ENCODE data around the gene HBS1L. TPM values are rescaled to one million over a fixed set of nuclear protein-coding genes. Genes with fewer than 3 reads are reported as not detected.

Gene HBS1L
- total and polyA plus RNA-seq, 10 of the 15 experiments (the other 5 are each of a cell fraction or from before 2014, with no cell fraction given), result 58.7 to 142 (median 78.8) TPM

GRCh38 chr6:135054569-135055498, at the start of gene HBS1L (continued):
- no peak for TF ChIP-seq MTA2 (IDR thresholded peaks at IDR 0.05; ENCODE audit: low read depth)
- no peak for TF ChIP-seq BACH1 (IDR thresholded peaks at IDR 0.05; ENCODE audit: borderline replicate concordance)
- peak; percentile 94 for TF ChIP-seq CREB1 (IDR thresholded peaks at IDR 0.05; ENCODE audit: low read depth)
- peak; percentile 21 for TF ChIP-seq SMAD1 (IDR thresholded peaks at IDR 0.05; ENCODE audit: low read depth, partially characterized antibody)
- 0 out of 2 replicates have a peak, but pooled peaks have one; percentile 50 for TF ChIP-seq TBL1XR1 (IDR thresholded peaks at IDR 0.05; ENCODE audit: low read depth, low read length)
- TF ChIP-seq MEF2A (IDR thresholded peaks at IDR 0.05; ENCODE audit: insufficient read depth, low read depth, low read length), result 0 out of 2 replicates have a peak, but pooled peaks have one; percentile 0
- no peak for TF ChIP-seq ZNF274 (IDR thresholded peaks at IDR 0.05; ENCODE audit: insufficient read depth, insufficient read length)
- TF ChIP-seq KAT2A (conservative IDR thresholded peaks at IDR 0.05; ENCODE audit: control insufficient read depth, low read depth, low read length), result no peak
- no peak; the same call in 1 of the 2 replicates for TF ChIP-seq PKNOX1 (IDR thresholded peaks at IDR 0.05)
- TF ChIP-seq, protein P1, sequence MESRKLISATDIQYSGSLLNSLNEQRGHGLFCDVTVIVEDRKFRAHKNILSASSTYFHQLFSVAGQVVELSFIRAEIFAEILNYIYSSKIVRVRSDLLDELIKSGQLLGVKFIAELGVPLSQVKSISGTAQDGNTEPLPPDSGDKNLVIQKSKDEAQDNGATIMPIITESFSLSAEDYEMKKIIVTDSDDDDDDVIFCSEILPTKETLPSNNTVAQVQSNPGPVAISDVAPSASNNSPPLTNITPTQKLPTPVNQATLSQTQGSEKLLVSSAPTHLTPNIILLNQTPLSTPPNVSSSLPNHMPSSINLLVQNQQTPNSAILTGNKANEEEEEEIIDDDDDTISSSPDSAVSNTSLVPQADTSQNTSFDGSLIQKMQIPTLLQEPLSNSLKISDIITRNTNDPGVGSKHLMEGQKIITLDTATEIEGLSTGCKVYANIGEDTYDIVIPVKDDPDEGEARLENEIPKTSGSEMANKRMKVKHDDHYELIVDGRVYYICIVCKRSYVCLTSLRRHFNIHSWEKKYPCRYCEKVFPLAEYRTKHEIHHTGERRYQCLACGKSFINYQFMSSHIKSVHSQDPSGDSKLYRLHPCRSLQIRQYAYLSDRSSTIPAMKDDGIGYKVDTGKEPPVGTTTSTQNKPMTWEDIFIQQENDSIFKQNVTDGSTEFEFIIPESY (IDR thresholded peaks at IDR 0.05), result no peak
- no peak for TF ChIP-seq ZZZ3 (IDR thresholded peaks at IDR 0.05; ENCODE audit: control insufficient read depth, insufficient read length, low read depth)
- peak; percentile 78; the same call in 1 of the 3 replicates for TF ChIP-seq POU2F2 (IDR thresholded peaks at IDR 0.05; ENCODE audit: borderline replicate concordance, low read depth, low read length)
- TF ChIP-seq IKZF2 (IDR thresholded peaks at IDR 0.05), result peak; percentile 53 to 77; a peak in 3 of 4 replicates
- TF ChIP-seq, protein P2, sequence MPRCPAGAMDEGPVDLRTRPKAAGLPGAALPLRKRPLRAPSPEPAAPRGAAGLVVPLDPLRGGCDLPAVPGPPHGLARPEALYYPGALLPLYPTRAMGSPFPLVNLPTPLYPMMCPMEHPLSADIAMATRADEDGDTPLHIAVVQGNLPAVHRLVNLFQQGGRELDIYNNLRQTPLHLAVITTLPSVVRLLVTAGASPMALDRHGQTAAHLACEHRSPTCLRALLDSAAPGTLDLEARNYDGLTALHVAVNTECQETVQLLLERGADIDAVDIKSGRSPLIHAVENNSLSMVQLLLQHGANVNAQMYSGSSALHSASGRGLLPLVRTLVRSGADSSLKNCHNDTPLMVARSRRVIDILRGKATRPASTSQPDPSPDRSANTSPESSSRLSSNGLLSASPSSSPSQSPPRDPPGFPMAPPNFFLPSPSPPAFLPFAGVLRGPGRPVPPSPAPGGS (IDR thresholded peaks at IDR 0.05; ENCODE audit: borderline replicate concordance, insufficient read depth, low read depth, low read length, poor library complexity, severe bottlenecking), result no peak
- TF ChIP-seq, protein P3, sequence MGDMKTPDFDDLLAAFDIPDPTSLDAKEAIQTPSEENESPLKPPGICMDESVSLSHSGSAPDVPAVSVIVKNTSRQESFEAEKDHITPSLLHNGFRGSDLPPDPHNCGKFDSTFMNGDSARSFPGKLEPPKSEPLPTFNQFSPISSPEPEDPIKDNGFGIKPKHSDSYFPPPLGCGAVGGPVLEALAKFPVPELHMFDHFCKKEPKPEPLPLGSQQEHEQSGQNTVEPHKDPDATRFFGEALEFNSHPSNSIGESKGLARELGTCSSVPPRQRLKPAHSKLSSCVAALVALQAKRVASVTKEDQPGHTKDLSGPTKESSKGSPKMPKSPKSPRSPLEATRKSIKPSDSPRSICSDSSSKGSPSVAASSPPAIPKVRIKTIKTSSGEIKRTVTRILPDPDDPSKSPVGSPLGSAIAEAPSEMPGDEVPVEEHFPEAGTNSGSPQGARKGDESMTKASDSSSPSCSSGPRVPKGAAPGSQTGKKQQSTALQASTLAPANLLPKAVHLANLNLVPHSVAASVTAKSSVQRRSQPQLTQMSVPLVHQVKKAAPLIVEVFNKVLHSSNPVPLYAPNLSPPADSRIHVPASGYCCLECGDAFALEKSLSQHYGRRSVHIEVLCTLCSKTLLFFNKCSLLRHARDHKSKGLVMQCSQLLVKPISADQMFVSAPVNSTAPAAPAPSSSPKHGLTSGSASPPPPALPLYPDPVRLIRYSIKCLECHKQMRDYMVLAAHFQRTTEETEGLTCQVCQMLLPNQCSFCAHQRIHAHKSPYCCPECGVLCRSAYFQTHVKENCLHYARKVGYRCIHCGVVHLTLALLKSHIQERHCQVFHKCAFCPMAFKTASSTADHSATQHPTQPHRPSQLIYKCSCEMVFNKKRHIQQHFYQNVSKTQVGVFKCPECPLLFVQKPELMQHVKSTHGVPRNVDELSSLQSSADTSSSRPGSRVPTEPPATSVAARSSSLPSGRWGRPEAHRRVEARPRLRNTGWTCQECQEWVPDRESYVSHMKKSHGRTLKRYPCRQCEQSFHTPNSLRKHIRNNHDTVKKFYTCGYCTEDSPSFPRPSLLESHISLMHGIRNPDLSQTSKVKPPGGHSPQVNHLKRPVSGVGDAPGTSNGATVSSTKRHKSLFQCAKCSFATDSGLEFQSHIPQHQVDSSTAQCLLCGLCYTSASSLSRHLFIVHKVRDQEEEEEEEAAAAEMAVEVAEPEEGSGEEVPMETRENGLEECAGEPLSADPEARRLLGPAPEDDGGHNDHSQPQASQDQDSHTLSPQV (IDR thresholded peaks at IDR 0.05), result no peak
- TF ChIP-seq HDAC2 (IDR thresholded peaks at IDR 0.05), result no peak

Measured in GM12878 (cell line).